Endothelial cell (in vitro differentiated cells): ENCODE results near the gene VPS45. TPM values are rescaled to one million over a fixed set of nuclear protein-coding genes. Genes with fewer than 3 reads are reported as not detected.

Experiments
- DNase-seq: peaks from one replicate; pipeline ENCODE4 v3.0.0; 2021; ENCODE audit warnings: low spot score
- H3K27ac Mint-ChIP-seq: one replicate; pipeline ENCODE4 v1.8.0; 2021; ENCODE audit warnings: mixed read lengths, inconsistent platforms; ENCODE audit not compliant: unreplicated experiment
- H3K27me3 Mint-ChIP-seq: one replicate; pipeline ENCODE4 v1.8.0; 2021; ENCODE audit warnings: mild to moderate bottlenecking, moderate library complexity, mixed read lengths, inconsistent platforms; ENCODE audit not compliant: unreplicated experiment
- H3K36me3 Mint-ChIP-seq: one replicate; pipeline ENCODE4 v1.8.0; 2021; ENCODE audit warnings: mild to moderate bottlenecking, low read depth, mixed read lengths, inconsistent platforms; ENCODE audit not compliant: unreplicated experiment
- H3K4me1 Mint-ChIP-seq: one replicate; pipeline ENCODE4 v1.8.0; 2021; ENCODE audit warnings: mild to moderate bottlenecking, mixed read lengths, inconsistent platforms; ENCODE audit not compliant: unreplicated experiment
- H3K4me3 Mint-ChIP-seq: one replicate; pipeline ENCODE4 v1.8.0; 2021; ENCODE audit warnings: mild to moderate bottlenecking, mixed read lengths, inconsistent platforms; ENCODE audit not compliant: unreplicated experiment
- H3K9me3 Mint-ChIP-seq: one replicate; pipeline ENCODE4 v1.8.0; 2021; ENCODE audit warnings: mixed read lengths, inconsistent platforms; ENCODE audit not compliant: unreplicated experiment
- CTCF ChIP-seq: fragments of 200-600 bp; sonication (generic); IDR thresholded peaks from one replicate; pipeline ENCODE4 v1.5.0; 2021; ENCODE audit warnings: antibody characterized with exemption; ENCODE audit not compliant: unreplicated experiment
- total RNA-seq: library from RNA; stranded (reverse); fragmentation: NEBNext Ultra II Directional; extraction: Animal tissue kit (Norgen Biotek cat#: 25700); gene quantifications from one replicate; pipeline ENCODE4 v1.2.1, GENCODE V29; 2021; ENCODE audit not compliant: unreplicated experiment

The VPS45 gene
- total RNA-seq, 1 donor from 2014 or later: 32.5 TPM

GRCh38 chr1:150082494-150082893 lies 14.9 kb downstream of the VPS45 start:
- DNase-seq: no peak
- Mint-ChIP-seq H3K9me3 (no peaks in the 10 kb centered on the region), H3K27ac (no peak overlapping the region), H3K4me1 (no peaks in the 10 kb centered on the region), H3K36me3 (peaks cover 17% of the 10 kb centered on the region), H3K27me3 (no peaks in the 10 kb centered on the region), H3K4me3 (no peak overlapping the region)
- no peak for TF ChIP-seq CTCF

GRCh38 chr1:150083907-150084306 lies 16.3 kb downstream of the VPS45 start:
- no peak overlapping the region for H3K4me3 Mint-ChIP-seq
- H3K36me3 Mint-ChIP-seq: peaks cover 8% of the 10 kb centered on the region
- H3K9me3 Mint-ChIP-seq: no peaks in the 10 kb centered on the region
- H3K27me3 Mint-ChIP-seq: no peaks in the 10 kb centered on the region
- H3K4me1 Mint-ChIP-seq: no peaks in the 10 kb centered on the region
- TF ChIP-seq CTCF: no peak
- no peak for DNase-seq
- no peak overlapping the region for H3K27ac Mint-ChIP-seq

- Mint-ChIP-seq H3K9me3 (no peaks in the 10 kb centered on the region), H3K4me1 (no peaks in the 10 kb centered on the region), H3K27ac (no peak overlapping the region), H3K36me3 (peaks cover 4% of the 10 kb centered on the region), H3K27me3 (no peaks in the 10 kb centered on the region), H3K4me3 (no peak overlapping the region)
- TF ChIP-seq CTCF: no peak
- no peak for DNase-seq
These were observed 17.8 kb downstream of the VPS45 start for GRCh38 chr1:150085406-150085805.

- no peak for DNase-seq
- Mint-ChIP-seq H3K4me3 (no peak overlapping the region), H3K27ac (no peak overlapping the region), H3K36me3 (peaks cover 4% of the 10 kb centered on the region), H3K4me1 (peaks cover 3% of the 10 kb centered on the region), H3K9me3 (no peaks in the 10 kb centered on the region), H3K27me3 (no peaks in the 10 kb centered on the region)
- TF ChIP-seq CTCF: no peak
These were observed 19.8 kb downstream of the VPS45 start for GRCh38 chr1:150087415-150087814.

GRCh38 chr1:150089846-150090520 lies 22.4 kb downstream of the VPS45 start:
- no peaks in the 10 kb centered on the region for H3K36me3 Mint-ChIP-seq
- H3K27me3 Mint-ChIP-seq: no peaks in the 10 kb centered on the region
- no peak for DNase-seq
- H3K4me3 Mint-ChIP-seq: no peak overlapping the region
- peaks cover 3% of the 10 kb centered on the region for H3K4me1 Mint-ChIP-seq
- no peak for TF ChIP-seq CTCF
- H3K9me3 Mint-ChIP-seq: no peaks in the 10 kb centered on the region
- no peak overlapping the region for H3K27ac Mint-ChIP-seq
